Liver (tissue), 9 donors: ENCODE results near the gene NPAS2. TPM values are rescaled to one million over a fixed set of nuclear protein-coding genes. Genes with fewer than 3 reads are reported as not detected.

Experiments
- DNase-seq: peaks from one replicate; pipeline ENCODE4 v3.0.0-alpha.2; 2017; ENCODE audit warnings: low spot score
- H3K27ac ChIP-seq, 2 donors: one replicate each; pipeline ENCODE4 v1.7.0; 2013; ENCODE audit warnings: inconsistent platforms in 2 of 2, low read length in 2 of 2, control low read depth in 1 of 2, low read depth in 1 of 2, mild to moderate bottlenecking in 1 of 2
- H3K27me3 ChIP-seq, 4 donors: one replicate each; pipeline versions ENCODE4 v1.6.1 to v1.7.0; 2013; ENCODE audit warnings: low read length in 3 of 4, inconsistent platforms in 1 of 4, mild to moderate bottlenecking in 1 of 4, moderate library complexity in 1 of 4; ENCODE audit not compliant: control insufficient read depth in 4 of 4, insufficient read depth in 4 of 4
- H3K36me3 ChIP-seq, 4 donors: one replicate each; pipeline versions ENCODE4 v1.6.1 to v1.7.0; 2013; ENCODE audit warnings: low read length in 3 of 4, mild to moderate bottlenecking in 3 of 4, low read depth in 1 of 4, moderate library complexity in 1 of 4; ENCODE audit not compliant: control insufficient read depth in 4 of 4, insufficient read depth in 3 of 4
- H3K4me1 ChIP-seq, 4 donors: one replicate each; pipeline versions ENCODE4 v1.6.1 to v1.7.0; 2013; ENCODE audit warnings: low read length in 3 of 4, mild to moderate bottlenecking in 3 of 4, moderate library complexity in 1 of 4; ENCODE audit not compliant: control insufficient read depth in 4 of 4, insufficient read depth in 4 of 4
- H3K4me3 ChIP-seq, 3 donors: one replicate each; pipeline versions ENCODE4 v1.6.1 to v1.7.0; 2013; ENCODE audit warnings: low read length in 3 of 3, control low read depth in 1 of 3, low read depth in 1 of 3, mild to moderate bottlenecking in 1 of 3
- H3K9ac ChIP-seq, 2 donors: one replicate each; pipeline ENCODE4 v1.7.0; 2013; ENCODE audit warnings: low read length in 2 of 2, mild to moderate bottlenecking in 2 of 2, moderate library complexity in 2 of 2, control low read depth in 1 of 2, low read depth in 1 of 2
- H3K9me3 ChIP-seq, 4 donors: one replicate each; pipeline versions ENCODE4 v1.6.1 to v1.7.0; 2013; ENCODE audit warnings: low read length in 3 of 4; ENCODE audit not compliant: control insufficient read depth in 4 of 4
- ATF3 ChIP-seq: IDR thresholded peaks from 2 replicates; pipeline ENCODE4 v1.6.1; 2016; ENCODE audit warnings: antibody characterized with exemption
- CTCF ChIP-seq: fragments of 150-350 bp; IDR thresholded peaks from 2 replicates; pipeline ENCODE4 v1.5.1; 2017; ENCODE audit warnings: improper control_type of control experiment, low read depth, low read length; ENCODE audit not compliant: missing input control
- EGR1 ChIP-seq, 2 donors: IDR thresholded peaks; 2 replicates each; pipeline ENCODE4 v1.6.1; 2016 to 2018; ENCODE audit warnings: antibody characterized with exemption in 2 of 2, low read depth in 2 of 2
- FOXA1 ChIP-seq: IDR thresholded peaks from 2 replicates; pipeline ENCODE4 v1.6.1; 2016; ENCODE audit warnings: antibody characterized with exemption
- FOXA2 ChIP-seq: IDR thresholded peaks from 2 replicates; pipeline ENCODE4 v1.6.1; 2016; ENCODE audit warnings: antibody characterized with exemption
- GABPA ChIP-seq, 2 donors: IDR thresholded peaks in 1 of 2; conservative IDR thresholded peaks in 1 of 2; 2 replicates each; pipeline ENCODE4 v1.6.1; 2016; ENCODE audit warnings: antibody characterized with exemption in 2 of 2, mild to moderate bottlenecking in 1 of 2, moderate library complexity in 1 of 2
- HNF4A ChIP-seq, 2 donors: conservative IDR thresholded peaks; 2 replicates each; pipeline ENCODE4 v1.6.1; 2016; ENCODE audit warnings: antibody characterized with exemption in 2 of 2, mild to moderate bottlenecking in 2 of 2
- HNF4G ChIP-seq: IDR thresholded peaks from 2 replicates; pipeline ENCODE4 v1.6.1; 2016; ENCODE audit warnings: antibody characterized with exemption
- JUND ChIP-seq, 2 donors: IDR thresholded peaks; 2 replicates each; pipeline ENCODE4 v1.6.1; 2016; ENCODE audit warnings: antibody characterized with exemption in 2 of 2
- NR2F2 ChIP-seq: IDR thresholded peaks from 2 replicates; pipeline ENCODE4 v1.6.1; 2016; ENCODE audit warnings: antibody characterized with exemption
- RAD21 ChIP-seq, 2 donors: IDR thresholded peaks; 2 replicates each; pipeline ENCODE4 v1.6.1; 2016; ENCODE audit warnings: antibody characterized with exemption in 2 of 2, mild to moderate bottlenecking in 2 of 2
- REST ChIP-seq: IDR thresholded peaks from 2 replicates; pipeline ENCODE4 v1.6.1; 2016; ENCODE audit warnings: antibody characterized with exemption, mild to moderate bottlenecking
- RXRA ChIP-seq, 2 donors: IDR thresholded peaks; 2 replicates each; pipeline ENCODE4 v1.6.1; 2017 to 2018; ENCODE audit warnings: antibody characterized with exemption in 2 of 2, mild to moderate bottlenecking in 1 of 2
- TAF1 ChIP-seq: conservative IDR thresholded peaks from 2 replicates; pipeline ENCODE4 v1.6.1; 2016; ENCODE audit warnings: antibody characterized with exemption, mild to moderate bottlenecking
- YY1 ChIP-seq: IDR thresholded peaks from 2 replicates; pipeline ENCODE4 v1.6.1; 2016; ENCODE audit warnings: antibody characterized with exemption, mild to moderate bottlenecking
- ZBTB33 ChIP-seq: IDR thresholded peaks from 2 replicates; pipeline ENCODE4 v1.6.1; 2016; ENCODE audit warnings: antibody characterized with exemption
- WGBS: extraction: QIAGEN DNeasy Blood & Tissue Kit; methylation state at CpG from one replicate; pipeline ENCODE4 v1.1.7; 2013; 5-methylcytosine and 5-hydroxymethylcytosine counted together
- polyA plus RNA-seq, 2 donors: library from polyadenylated mRNA; stranded (reverse) in 1 of 2; unstranded in 1 of 2; fragments of 200-250 nt in 1 of 2; fragments of >200 nt in 1 of 2; fragmentation: Nextera tagmentation in 1 of 2; extraction: Ambion mirVana in 1 of 2; gene quantifications; one replicate each; pipeline versions ENCODE4 v1.2.1 to v1.2.3, GENCODE V29; 2013 to 2015
- total RNA-seq, 2 donors: library from RNA; depleted of rRNA; stranded (reverse); fragments of >200 nt; gene quantifications; one replicate each; pipeline ENCODE4 v1.2.3, GENCODE V29; 2014
- donor health status: healthy.
- donor health status: healthy.
- donor health status: healthy.
- donor health status: healthy.
- donor health status: healthy.

NPAS2 gene
- total and polyA plus RNA-seq, 4 donors: 0.33 to 24.3 (median 6.6) TPM

- Histone ChIP-seq H3K4me1 (no peaks in the 10 kb centered on the region), H3K27me3 (no peaks in the 10 kb centered on the region), H3K9ac (no peak overlapping the region), H3K9me3 (no peaks in the 10 kb centered on the region), H3K4me3 (no peak overlapping the region), H3K36me3 (peaks cover 6 to 41% (median 30%) of the 10 kb centered on the region in 4 donors), H3K27ac (no peak overlapping the region)
- 98% methylated on average over 6 of the region's 6 CpGs for WGBS
- no peak for DNase-seq
- no peak for TF ChIP-seq EGR1 (IDR thresholded peaks at IDR 0.05; ENCODE audit: low read depth in 2 of 2)
- TF ChIP-seq JUND (IDR thresholded peaks at IDR 0.05): no peak
- no peak for TF ChIP-seq RXRA (IDR thresholded peaks at IDR 0.05)
- TF ChIP-seq GABPA (IDR thresholded peaks at IDR 0.05 in 1 of 2, conservative IDR thresholded peaks at IDR 0.05 in 1 of 2): no peak
- no peak for TF ChIP-seq YY1
- no peak for TF ChIP-seq HNF4G
- no peak for TF ChIP-seq RAD21 (IDR thresholded peaks at IDR 0.05)
- TF ChIP-seq CTCF: no peak
- TF ChIP-seq FOXA2: no peak
- no peak for TF ChIP-seq FOXA1
- no peak for TF ChIP-seq ATF3
- no peak for TF ChIP-seq TAF1
- no peak for TF ChIP-seq ZBTB33
- TF ChIP-seq HNF4A (conservative IDR thresholded peaks at IDR 0.05): no peak
- TF ChIP-seq REST: no peak
- TF ChIP-seq NR2F2: no peak
Measured at GRCh38 chr2:101023327-101024107, 203.6 kb downstream of the NPAS2 start.
